HG03378 (cell line): ENCODE measurements around the gene RBM28.

Source experiments
- ATAC-seq: cut with Tn5 transposase; IDR thresholded peaks from one replicate; pipeline ENCODE4 v1.9.1; 2021; ENCODE audit warnings: mild to moderate bottlenecking, moderate library complexity; ENCODE audit not compliant: unreplicated experiment

Gene RBM28

GRCh38 chr7:128350708-128351295 is 7.1 kb upstream of the RBM28 start:
- no peak for ATAC-seq

GRCh38 chr7:128349466-128349825 is 5.7 kb upstream of the RBM28 start:
- no peak for ATAC-seq

- ATAC-seq = no peak
Measured at GRCh38 chr7:128347647-128348097, 4.0 kb upstream of the RBM28 start.

- ATAC-seq = no peak
Measured at GRCh38 chr7:128344431-128344774, 695 bp upstream of the RBM28 start.

GRCh38 chr7:128341733-128342132 is 2.0 kb downstream of the RBM28 start:
- no peak for ATAC-seq

- ATAC-seq = no peak
Measured at GRCh38 chr7:128335730-128336129, 8.0 kb downstream of the RBM28 start.

- no peak for ATAC-seq
Measured at GRCh38 chr7:128324368-128324680, 19.4 kb downstream of the RBM28 start.

- ATAC-seq = no peak
Measured at GRCh38 chr7:128323459-128324367, 20.0 kb downstream of the RBM28 start.

- ATAC-seq = no peak
Measured at GRCh38 chr7:128323040-128323439, 20.7 kb downstream of the RBM28 start.

- no peak for ATAC-seq
Measured at GRCh38 chr7:128322040-128322643, 21.6 kb downstream of the RBM28 start.

- ATAC-seq = no peak
Measured at GRCh38 chr7:128321044-128321422, 22.7 kb downstream of the RBM28 start.

- no peak for ATAC-seq
Measured at GRCh38 chr7:128318691-128319090, 25.0 kb downstream of the RBM28 start.

GRCh38 chr7:128311013-128311412 is 32.7 kb downstream of the RBM28 start:
- no peak for ATAC-seq

- ATAC-seq = no peak
Measured at GRCh38 chr7:128310499-128310898, 33.2 kb downstream of the RBM28 start.

- ATAC-seq = no peak
Measured at GRCh38 chr7:128309976-128310375, 33.7 kb downstream of the RBM28 start.

- no peak for ATAC-seq
Measured at GRCh38 chr7:128309124-128309523, 34.6 kb downstream of the RBM28 start.

GRCh38 chr7:128307061-128307460 is 36.6 kb downstream of the RBM28 start:
- no peak for ATAC-seq

GRCh38 chr7:128304212-128304611 is 39.5 kb downstream of the RBM28 start:
- no peak for ATAC-seq

- no peak for ATAC-seq
Measured at GRCh38 chr7:128303643-128304042, 40.1 kb downstream of the RBM28 start.

GRCh38 chr7:128303133-128303532 is 40.6 kb downstream of the RBM28 start:
- ATAC-seq = no peak

GRCh38 chr7:128302139-128302538 is 41.6 kb downstream of the RBM28 start:
- ATAC-seq = no peak

GRCh38 chr7:128299109-128299607 is 44.5 kb downstream of the RBM28 start:
- no peak for ATAC-seq
